ENCODE data around the gene CNTROB. TPM values are rescaled to one million over a fixed set of nuclear protein-coding genes. Genes with fewer than 3 reads are reported as not detected.

The CNTROB gene
- total and polyA plus RNA-seq, 2 of the 4 experiments (the other 2 are of a cell fraction), result 12.7 to 26.4 TPM

Small RNA genes within 50 kb of the gene (microRNA-seq; reads per million reads assigned to microRNA genes)
- gene SCARNA21 (ENCODE audit: insufficient read depth, insufficient read length), result not detected

Small RNA genes within 50 kb of the gene (small RNA-seq; reads per million reads assigned to genes)
- gene SCARNA21, result 0 to 3.8 (median 1.3) reads per million in 5 experiments

Other genes starting within 250 kb of the CNTROB start
- gene TP53, start 244.7 kb upstream of the CNTROB start, total RNA-seq (2012; rRNA removed), result 26.4 and 31.2 TPM in 2 replicates
- gene TP53, start 244.7 kb upstream of the CNTROB start, polyA plus RNA-seq (2012; rRNA removed), result 41.6 and 48.5 TPM in 2 replicates
- 5.0 and 6.6 TPM in 2 replicates for gene WRAP53, start 243.7 kb upstream of the CNTROB start, total RNA-seq (2012; rRNA removed)
- gene WRAP53, start 243.7 kb upstream of the CNTROB start, polyA plus RNA-seq (2012; rRNA removed), result 9.4 and 9.5 TPM in 2 replicates
- 0.54 and 0.56 TPM in 2 replicates for gene EFNB3, start 227.0 kb upstream of the CNTROB start, total RNA-seq (2012; rRNA removed)
- 2.0 TPM in 2 replicates for gene EFNB3, start 227.0 kb upstream of the CNTROB start, polyA plus RNA-seq (2012; rRNA removed)
- gene DNAH2, start 214.5 kb upstream of the CNTROB start, total RNA-seq (2012; rRNA removed), result under 0.01 TPM in 2 replicates
- gene DNAH2, start 214.5 kb upstream of the CNTROB start, polyA plus RNA-seq (2012; rRNA removed), result 0.01 and 0.02 TPM in 2 replicates
- 0.72 and 1.1 TPM in 2 replicates for gene KDM6B, start 98.0 kb upstream of the CNTROB start, total RNA-seq (2012; rRNA removed)
- gene KDM6B, start 98.0 kb upstream of the CNTROB start, polyA plus RNA-seq (2012; rRNA removed), result 3.5 and 4.5 TPM in 2 replicates
- not detected in 2 replicates for gene TMEM88, start 77.1 kb upstream of the CNTROB start, total RNA-seq (2012; rRNA removed)
- 1.9 and 2.1 TPM in 2 replicates for gene TMEM88, start 77.1 kb upstream of the CNTROB start, polyA plus RNA-seq (2012; rRNA removed)
- gene NAA38, start 74.6 kb upstream of the CNTROB start, total RNA-seq (2012; rRNA removed), result 40.7 and 62.2 TPM in 2 replicates
- 76.8 and 122 TPM in 2 replicates for gene NAA38, start 74.6 kb upstream of the CNTROB start, polyA plus RNA-seq (2012; rRNA removed)
- 10.8 and 11.1 TPM in 2 replicates for gene CYB5D1, start 74.2 kb upstream of the CNTROB start, total RNA-seq (2012; rRNA removed)
- 7.0 and 8.8 TPM in 2 replicates for gene CYB5D1, start 74.2 kb upstream of the CNTROB start, polyA plus RNA-seq (2012; rRNA removed)
- 67.2 and 78.1 TPM in 2 replicates for gene CHD3, start 43.4 kb upstream of the CNTROB start, total RNA-seq (2012; rRNA removed)
- 55.1 and 65.4 TPM in 2 replicates for gene CHD3, start 43.4 kb upstream of the CNTROB start, polyA plus RNA-seq (2012; rRNA removed)
- gene RNF227, start 15.9 kb upstream of the CNTROB start, total RNA-seq (2012; rRNA removed), result 1.3 and 1.4 TPM in 2 replicates
- 2.7 and 3.1 TPM in 2 replicates for gene RNF227, start 15.9 kb upstream of the CNTROB start, polyA plus RNA-seq (2012; rRNA removed)
- gene KCNAB3, start 2.4 kb upstream of the CNTROB start, total RNA-seq (2012; rRNA removed), result 0.36 and 0.56 TPM in 2 replicates
- 4.2 and 4.9 TPM in 2 replicates for gene KCNAB3, start 2.4 kb upstream of the CNTROB start, polyA plus RNA-seq (2012; rRNA removed)
- 31.4 and 50.4 TPM in 2 replicates for gene TRAPPC1, start 260 bp upstream of the CNTROB start, total RNA-seq (2012; rRNA removed)
- 303 and 341 TPM in 2 replicates for gene TRAPPC1, start 260 bp upstream of the CNTROB start, polyA plus RNA-seq (2012; rRNA removed)
- gene GUCY2D, start 70.4 kb downstream of the CNTROB start, total RNA-seq (2012; rRNA removed), result not detected in 2 replicates
- 0.03 TPM in 1 of 2 replicates, not detected in the other for gene GUCY2D, start 70.4 kb downstream of the CNTROB start, polyA plus RNA-seq (2012; rRNA removed)
- not detected in 2 replicates for gene ALOX15B, start 106.9 kb downstream of the CNTROB start, total RNA-seq (2012; rRNA removed)
- not detected in 2 replicates for gene ALOX15B, start 106.9 kb downstream of the CNTROB start, polyA plus RNA-seq (2012; rRNA removed)
- gene ALOX12B, start 155.5 kb downstream of the CNTROB start, total RNA-seq (2012; rRNA removed), result not detected in 2 replicates
- not detected in 2 replicates for gene ALOX12B, start 155.5 kb downstream of the CNTROB start, polyA plus RNA-seq (2012; rRNA removed)
- gene ALOXE3, start 186.3 kb downstream of the CNTROB start, total RNA-seq (2012; rRNA removed), result under 0.01 TPM in 2 replicates
- 0.19 and 0.26 TPM in 2 replicates for gene ALOXE3, start 186.3 kb downstream of the CNTROB start, polyA plus RNA-seq (2012; rRNA removed)
- not detected in 2 replicates for gene HES7, start 191.9 kb downstream of the CNTROB start, total RNA-seq (2012; rRNA removed)
- 0.43 and 0.56 TPM in 2 replicates for gene HES7, start 191.9 kb downstream of the CNTROB start, polyA plus RNA-seq (2012; rRNA removed)
- 1.7 and 3.4 TPM in 2 replicates for gene PER1, start 220.2 kb downstream of the CNTROB start, total RNA-seq (2012; rRNA removed)
- gene PER1, start 220.2 kb downstream of the CNTROB start, polyA plus RNA-seq (2012; rRNA removed), result 10.5 and 11.5 TPM in 2 replicates
- 2.2 and 2.3 TPM in 2 replicates for gene VAMP2, start 230.7 kb downstream of the CNTROB start, total RNA-seq (2012; rRNA removed)
- 27.3 and 33.3 TPM in 2 replicates for gene VAMP2, start 230.7 kb downstream of the CNTROB start, polyA plus RNA-seq (2012; rRNA removed)
- gene TMEM107, start 244.2 kb downstream of the CNTROB start, total RNA-seq (2012; rRNA removed), result 14.3 and 60.3 TPM in 2 replicates
- gene TMEM107, start 244.2 kb downstream of the CNTROB start, polyA plus RNA-seq (2012; rRNA removed), result 12.9 and 13.4 TPM in 2 replicates